ENCODE measurements around the gene MTSS2.
"Not testable (repeated sequence)": the region's sequence is repeated elsewhere in the genome, so short reads cannot be mapped to it uniquely, and the experiment has no call there.

The MTSS2 gene

DNA sequence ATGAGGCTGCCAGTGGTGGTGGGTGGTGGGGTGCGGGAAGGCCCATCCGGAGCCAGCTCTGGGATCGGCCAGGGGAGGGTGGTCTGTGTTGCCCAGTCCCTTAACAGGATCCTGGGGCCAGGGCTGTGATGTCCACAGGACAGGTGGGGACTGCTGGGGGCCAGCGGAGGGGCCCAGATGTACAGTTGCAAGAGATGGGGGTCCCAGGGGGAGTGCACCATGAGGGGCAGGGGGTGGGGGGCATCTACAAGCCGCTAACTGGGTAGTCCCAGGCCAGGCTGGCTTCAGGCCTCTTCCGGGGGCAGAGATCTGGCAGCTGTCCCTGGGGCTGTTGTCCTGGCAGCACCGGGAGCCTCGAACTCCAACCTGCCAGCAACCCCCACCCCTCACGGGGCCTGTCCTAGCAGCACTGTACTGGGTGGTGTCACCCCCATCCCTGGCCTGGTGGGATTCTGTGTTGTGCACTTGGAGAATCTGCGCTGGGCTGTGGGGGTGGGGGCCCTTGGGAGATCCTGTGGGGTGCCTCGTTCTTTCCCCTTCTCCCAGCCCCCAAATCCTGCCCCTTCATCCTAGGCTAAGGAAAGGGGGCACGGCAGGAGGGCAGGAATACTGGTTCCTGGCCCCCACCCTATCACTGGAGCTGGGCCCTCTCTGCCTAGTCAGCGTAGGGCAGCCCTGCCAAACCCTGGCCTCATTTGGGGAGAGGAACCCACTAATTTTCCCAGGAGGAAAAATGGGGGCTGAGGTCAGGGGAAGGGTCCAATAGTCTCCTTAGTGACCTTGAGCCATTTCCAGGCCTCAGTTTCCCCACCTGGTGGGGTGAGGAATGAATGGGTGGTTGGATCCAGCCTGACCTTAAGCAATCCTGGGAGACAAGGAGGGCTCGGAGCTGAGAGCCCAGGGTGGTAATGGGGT, 1.4 kb downstream of the MTSS2 start:
- no peak for DNase-seq

DNA sequence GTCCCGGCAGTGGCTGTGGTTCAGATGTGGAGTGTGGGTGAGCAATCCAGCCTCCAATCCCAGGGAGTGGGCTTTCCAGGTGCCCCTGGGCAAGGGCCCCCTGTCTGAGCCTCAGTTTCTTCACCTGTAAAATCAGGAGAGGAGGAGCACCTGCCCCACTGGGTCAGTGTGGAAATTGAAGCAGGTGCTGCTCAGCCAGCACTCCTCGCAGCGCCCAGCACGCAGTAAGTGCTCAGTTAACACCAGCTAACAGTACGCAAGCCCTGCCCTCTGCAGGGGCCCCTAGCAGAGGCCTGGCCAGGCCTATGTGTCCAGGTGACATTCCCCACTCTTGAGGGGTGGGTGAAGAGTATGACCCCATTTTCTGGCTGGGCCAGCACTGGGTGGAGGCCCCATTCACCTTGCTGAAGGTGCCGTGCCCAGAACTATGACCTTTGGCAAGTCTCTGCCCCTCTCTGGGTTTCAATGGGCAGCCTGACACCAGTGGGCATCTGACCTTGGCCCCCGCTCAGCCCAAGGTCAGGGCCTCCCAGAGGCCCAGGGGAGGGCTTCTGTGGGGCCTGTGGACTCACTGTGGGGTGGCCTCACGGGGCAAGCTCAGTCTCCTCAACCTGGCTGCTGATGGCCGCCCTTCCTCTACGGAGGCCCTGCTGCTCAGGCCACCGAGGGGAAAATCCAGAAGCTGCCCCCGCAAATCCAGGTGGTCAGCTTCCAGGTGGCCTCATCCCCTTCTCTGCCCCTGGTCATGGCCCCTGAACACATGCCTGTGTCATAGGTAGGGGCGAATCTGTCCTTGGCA, 2.5 kb downstream of the MTSS2 start:
- no peak for DNase-seq

DNA sequence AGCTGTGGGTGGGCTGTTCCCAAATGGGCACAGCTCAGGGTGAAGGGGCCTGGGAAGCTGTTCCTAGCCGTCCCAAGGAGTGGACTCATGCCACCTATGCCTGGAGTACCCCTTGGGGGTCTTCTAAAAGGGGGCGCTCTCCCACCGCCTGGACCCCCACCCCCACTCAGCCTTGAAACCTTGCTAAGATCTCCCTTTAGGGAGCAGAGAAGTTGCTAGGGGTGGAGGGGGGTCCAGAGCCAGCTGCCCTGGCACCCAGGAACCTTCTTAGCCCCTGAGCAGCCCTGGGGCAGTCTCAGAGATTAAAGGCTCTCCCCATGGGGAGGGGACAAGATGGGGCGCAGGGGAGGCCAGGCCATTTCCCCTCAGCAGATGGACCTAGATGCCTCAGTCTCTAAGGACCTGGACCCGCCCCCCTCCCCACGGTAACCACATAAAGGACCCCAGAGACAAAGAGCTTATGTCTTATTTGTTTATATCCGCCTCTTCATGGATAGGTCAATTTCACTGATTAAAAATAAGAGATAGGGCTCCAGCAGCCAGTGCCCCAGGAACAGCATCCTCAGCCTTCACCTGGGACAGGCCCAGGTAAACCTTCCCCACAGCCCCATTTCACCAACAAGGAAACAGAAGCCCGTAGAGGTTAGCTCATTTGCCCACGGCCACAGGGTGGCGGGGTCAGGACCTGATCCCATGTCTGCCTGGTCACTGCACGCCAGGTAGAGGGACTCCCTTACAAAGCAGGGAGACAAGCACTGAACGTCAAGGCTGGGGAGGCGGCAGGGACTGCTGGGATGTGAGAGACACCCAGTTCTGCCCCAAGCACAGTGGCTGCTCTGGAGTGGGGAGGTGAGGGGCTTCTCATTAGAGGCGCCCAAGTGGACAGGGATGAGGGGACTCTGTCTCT, 3.4 kb downstream of the MTSS2 start:
- no peak for DNase-seq

DNA sequence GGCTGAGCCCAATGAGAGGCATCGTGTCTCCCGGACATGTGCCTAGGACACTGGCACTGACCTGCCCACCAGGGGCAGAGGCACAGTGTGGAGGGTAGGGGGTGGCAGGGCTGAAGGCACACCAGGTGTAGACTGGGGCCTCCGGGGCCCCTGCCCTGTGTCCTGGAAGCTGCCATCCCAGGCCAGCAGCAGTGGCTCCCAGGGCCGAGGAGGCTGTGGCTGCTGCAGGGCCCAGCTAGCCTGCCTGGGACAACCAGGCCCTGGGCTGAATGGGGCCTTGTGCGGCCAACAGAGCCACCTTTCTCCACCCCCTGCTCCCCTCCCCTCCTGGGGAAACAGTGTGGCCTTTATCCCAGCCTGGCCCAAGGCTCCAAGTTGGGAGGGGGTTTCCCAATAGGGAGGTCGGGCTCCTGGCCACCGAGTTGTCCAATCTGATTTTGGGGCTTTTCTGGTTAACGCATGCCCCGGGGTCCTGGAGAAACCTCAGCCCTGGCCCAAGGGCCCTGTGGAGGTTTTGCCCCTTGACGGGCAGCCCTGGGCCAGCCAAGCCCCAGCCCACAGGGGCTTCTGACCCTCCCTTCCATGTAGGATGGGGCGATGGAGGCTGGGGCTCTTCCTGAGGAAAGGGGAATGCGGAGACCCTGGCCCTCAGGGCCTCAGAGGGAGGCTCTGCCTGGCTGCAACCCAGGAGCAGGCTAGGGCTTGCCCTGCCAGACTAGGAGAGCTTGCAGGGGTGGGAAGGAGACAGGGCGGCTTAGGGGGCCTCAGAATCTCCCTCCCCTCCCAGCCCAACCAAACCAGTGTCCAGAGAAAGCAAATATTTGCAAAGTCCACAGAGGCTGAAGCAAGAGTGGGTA, 4.2 kb downstream of the MTSS2 start:
- no peak for DNase-seq

DNA sequence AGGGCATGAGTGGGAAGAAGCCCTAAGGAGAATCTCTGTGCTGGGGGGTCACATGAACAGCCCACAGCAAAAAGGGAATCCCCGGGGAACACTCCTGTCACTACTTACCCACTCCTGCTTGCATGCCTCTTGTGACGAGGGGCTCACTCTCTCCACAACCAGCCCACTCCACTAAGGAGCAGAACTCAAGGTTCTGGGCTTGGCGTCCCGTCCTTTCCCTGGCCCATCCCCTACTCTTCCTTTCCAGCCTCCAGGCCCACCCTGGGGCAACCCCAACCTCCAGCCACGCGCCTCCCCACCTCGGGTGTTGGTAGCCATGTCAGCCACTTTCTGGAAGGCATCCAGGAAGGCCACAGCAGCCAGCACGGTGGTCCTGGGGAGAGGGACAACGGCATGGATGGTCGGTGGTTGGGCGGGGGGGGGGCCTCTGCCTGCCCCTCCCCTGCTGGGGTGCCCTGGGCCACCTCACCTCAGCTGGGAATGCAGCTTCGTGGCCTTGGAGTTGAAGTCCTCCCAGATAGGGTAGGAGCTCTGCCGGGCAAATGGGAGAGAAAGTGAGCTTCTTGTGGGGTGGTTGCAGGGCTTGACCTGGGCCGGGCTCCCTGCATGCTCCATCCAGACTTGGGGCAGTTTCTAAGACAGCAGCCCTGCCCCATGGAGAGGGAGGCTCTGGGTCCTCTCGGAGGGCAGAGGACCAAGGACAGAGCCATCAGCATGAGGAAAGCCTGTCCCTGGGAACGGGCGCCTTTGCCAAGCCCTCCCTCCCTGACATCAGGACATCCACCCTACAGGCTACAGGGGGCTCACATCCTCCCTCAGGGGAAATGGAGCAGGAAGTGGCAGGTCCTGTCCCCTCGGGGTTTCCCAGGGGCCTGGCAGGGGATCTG, 5.1 kb downstream of the MTSS2 start:
- DNase-seq = no peak

DNA sequence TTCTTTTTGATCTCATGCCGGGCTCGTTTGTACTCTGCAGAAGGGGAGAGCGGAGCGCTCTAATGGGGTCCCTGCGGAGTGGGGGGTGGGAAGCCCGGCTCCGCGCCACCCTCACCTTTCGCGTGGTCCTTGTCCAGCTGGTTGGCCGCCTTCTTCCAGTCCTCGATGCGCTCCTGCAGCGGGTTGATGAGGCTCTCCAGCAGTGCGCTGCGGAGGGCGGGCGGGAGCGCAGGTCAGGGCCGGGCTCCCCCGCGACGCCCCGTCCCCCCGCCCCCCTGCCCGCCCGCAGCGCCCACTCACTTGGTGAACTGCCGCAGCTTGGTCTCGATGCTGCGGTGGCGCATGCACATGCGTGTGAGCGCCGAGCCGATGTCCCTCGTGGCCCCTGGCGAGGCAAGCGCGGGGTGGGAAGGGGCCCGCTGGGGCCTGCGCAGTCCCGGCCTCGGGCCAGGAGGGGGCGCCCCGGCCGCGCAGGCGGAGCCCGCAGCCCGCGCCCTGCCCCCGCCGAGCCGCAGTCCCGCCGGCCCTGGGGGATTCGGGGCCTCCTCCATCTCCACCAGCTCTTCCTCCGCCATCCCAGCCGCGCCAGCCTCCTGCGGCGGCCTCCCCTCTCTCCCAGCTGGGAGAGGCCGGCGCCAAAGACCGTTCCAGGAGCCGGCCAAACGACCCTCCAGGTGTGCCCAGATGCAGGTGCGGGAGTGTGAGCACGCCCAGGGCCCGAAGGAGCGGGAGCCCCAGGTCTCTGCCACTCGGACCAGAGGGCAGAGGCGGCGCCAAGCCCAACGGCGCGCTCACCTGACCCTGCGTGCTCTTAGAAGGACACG, 6.0 kb downstream of the MTSS2 start:
- no peak for DNase-seq

DNA sequence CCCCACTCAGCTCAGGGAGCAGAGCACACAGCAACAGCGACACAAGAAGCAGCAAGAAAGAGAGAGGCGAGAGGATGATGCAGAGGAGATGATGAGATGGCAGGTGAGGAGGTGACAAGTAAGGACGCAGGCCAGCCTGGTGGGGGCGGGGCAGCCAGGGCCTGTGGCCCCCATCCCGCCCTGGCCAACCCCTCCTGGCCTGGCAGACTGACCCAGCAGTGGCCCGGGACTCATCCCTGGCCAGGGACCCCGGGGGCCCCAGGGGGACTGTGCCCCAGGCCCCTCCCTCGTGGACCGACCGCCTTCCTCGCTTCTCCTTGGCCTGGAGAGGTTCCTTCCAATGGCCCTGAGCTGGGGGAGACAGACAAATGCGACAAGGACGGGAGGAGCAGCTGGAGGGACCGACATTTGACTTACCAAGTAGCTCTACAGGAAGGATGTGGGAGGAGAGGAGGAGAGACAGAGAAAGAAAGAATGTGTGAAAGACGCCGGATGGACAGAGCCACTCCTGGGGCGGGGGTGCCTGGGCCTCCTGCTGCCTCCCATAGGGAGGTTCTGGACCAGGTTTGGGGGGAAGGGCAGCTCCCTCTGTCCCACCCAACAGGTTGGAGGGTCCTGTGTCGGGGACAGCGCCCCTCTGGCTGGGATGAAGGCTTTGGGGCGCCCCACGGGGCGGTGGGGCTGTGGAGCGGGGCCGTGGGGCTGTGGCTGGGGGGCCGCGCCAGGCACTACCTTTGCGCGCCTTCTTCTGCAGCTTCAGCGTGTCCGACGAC, 6.8 kb downstream of the MTSS2 start:
- DNase-seq = no peak

DNA sequence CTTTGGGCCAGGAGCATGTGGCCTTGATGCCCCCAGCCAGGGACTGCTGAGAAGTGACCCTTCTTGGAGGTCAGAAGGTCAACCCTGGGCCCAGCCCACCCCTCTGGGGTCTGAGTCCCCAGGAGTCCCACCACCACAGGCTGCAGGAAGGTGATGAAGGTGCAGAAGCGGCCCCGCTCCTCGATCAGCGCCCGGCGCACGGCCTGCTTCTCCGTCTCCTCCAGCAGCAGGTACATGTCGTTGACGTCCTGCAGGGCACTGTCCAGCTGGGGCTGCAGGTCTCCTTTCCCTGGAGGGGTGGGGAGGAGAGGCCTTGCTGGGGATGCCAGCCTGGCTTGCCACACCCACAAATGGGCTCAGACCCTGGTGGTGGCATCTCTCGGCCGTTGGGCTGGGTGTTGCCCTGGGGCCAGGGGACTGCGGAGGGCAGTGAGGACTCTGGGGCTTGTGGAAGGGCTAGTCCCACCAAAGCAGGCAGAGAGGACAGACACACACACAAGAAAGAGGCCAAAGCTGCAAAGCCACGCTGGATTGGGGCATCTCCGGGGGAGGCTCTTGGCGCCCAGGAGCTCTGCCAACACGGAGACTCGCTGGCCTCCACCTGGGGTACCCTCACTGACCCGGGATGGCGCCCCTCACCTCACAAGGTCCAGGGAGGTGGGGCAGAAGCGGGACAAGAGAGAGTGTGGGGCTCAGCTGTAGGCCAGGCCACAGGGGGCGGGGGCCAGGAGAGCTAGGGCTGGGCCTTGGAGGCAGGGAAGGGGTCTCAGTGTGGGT, 7.5 kb downstream of the MTSS2 start:
- DNase-seq = no peak

DNA sequence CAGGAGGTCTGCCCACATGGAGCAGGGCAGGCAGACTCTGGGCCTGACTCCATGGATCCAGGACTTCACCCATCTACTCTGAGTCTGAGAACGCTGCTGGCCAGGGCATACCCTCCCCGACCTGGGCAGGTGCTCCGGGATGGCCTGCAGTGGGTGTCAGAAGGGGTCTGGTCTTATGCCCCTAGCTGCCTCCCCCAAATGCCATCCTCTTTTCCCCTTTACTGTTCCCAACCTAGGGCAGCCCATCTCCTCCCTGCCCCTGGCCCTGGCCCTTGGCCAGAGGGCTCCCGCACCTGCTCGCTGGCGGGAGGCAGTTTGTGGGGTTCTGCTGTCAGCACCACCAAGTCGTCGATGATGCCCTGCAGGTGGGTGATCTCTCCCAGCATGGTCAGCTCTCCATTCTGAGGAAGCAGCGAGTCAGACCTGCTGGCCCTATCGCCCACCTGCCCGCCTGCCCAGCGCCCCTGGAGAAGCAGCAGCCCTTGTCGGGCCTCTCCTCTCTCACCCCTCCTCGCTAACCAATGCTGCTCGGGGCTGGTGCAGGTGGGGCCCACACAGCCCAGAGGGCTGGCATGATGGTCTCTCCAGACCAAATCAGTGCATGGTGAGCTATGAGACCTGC, 8.2 kb downstream of the MTSS2 start:
- DNase-seq = no peak

DNA sequence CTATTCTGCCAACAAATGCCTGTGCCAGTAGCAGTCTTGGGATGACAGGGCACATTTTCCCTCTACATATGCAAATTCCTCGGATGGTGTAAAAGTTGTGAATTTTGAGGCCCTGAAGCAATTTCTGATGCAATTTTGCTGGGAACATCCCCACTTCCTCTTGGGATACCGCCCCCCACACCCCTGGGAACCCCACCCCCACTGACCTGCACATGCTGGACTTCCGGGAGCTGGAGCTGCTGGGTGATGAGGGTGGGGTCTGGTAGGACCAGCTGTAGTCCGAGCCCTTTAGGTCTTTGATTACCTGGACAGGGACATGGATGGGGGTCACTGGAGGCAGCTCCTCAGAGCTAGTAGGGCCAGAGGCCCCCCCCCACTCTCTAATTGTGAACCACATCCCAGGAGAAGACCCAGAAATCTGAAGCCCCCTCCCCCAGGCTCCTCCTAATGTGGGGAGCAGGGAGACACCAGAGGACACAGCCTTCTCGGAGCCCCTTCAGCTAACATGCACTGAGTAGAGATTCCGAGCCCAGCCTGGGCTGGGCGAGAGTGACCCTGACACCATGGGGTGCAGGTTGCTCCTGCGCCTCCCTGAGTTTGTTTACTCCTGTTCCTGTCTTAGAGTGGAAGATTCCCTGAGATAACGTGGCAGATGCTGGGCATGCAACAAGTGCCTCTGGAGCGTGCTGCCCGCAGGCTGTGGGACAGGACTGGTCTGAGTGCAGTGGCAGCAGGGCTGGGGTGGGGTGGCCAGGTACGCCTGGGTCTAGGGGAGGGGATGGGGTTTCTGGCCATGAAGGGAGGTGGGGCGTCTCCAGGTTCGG, 9.0 kb downstream of the MTSS2 start:
- no peak for DNase-seq

DNA sequence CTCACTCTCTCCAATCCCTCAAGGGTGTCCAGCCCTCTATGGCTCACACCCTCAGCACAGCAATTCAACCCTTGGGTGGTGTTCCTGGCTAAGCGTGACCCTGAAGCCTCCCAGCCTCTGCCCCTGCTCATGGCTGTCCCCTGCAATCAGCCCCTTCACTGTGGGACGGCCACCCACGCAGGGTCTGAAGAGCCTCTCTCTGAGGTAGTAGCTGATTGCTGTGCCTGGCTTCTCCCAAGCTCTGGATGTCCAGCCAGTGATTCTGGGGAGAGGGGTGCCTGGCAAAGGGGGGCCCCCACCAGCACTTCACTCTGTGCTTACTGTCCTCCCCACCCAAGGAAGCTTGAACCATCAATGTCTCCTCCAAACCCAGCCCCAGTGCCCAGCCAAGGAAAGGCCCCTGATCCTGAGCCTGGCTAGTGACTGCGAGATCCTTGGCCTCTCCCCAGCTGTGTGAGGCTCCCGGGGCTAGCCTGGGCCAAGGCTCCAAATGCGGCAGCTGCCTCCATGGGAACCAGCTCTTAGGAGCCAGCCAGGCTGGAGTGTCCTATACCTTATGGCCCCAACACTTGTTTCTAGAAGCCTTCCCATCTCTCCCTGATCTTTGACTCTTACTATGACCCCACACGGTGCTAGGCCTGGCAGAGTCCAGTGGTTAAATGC, 9.9 kb downstream of the MTSS2 start:
- DNase-seq = no peak

DNA sequence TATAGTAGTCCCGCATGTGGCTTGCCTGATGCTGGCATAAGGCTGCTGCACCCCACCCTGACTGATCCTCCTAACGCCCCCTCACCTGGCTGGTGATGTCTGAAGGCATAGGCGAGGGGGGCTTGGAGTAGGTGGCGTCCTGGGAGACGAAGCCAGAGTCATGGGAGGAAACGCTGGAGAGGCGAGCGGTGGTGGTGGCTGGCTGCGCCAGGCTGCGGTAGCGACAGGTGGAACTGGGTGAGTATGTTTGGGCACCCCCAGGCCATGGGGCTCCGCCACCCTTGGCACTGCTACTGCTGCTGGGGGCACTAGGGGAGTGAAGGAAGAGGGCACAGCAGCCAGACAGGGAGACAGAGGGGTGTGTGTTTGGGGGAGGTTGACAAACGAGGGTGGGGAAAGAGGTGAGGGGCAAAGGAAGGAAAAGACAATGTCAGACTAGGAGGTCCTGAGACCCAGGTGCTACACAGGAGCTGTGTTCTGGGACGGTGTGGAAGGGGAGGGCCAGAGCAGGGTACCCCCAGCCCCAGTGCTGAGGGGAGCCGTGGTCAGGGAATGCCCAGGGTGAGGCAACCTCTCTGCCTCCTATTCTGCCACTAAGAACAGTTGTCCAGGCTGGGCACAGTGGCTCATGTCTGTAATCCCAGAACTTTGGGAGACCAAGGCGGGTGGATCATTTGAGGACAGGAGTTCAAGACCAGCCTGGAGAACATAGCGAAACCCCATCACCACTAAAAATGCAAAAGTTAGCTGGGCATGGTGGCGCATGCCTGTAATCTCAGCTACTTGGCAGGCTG, 11.4 kb downstream of the MTSS2 start:
- DNase-seq = no peak

DNA sequence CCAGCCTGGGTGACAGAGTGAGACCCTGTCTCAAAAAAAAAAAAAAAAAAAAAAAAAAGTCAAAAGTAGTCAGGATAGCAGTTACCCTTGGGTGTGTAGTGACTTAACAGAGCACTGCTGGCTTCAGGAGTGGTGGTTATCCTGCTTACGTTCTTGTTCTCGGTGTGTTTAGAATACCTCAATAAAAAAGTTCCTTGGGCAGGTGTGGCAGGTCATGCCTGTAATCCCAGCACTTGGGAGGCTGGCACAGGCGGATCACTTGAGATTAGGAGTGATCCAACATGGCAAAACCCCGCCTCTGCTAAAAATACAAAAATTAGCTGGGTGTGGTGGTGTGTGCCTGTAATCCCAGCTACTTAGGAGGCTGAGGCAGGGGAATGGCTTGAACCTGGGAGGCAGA, 14.9 kb downstream of the MTSS2 start:
- not testable (repeated sequence) for DNase-seq

DNA sequence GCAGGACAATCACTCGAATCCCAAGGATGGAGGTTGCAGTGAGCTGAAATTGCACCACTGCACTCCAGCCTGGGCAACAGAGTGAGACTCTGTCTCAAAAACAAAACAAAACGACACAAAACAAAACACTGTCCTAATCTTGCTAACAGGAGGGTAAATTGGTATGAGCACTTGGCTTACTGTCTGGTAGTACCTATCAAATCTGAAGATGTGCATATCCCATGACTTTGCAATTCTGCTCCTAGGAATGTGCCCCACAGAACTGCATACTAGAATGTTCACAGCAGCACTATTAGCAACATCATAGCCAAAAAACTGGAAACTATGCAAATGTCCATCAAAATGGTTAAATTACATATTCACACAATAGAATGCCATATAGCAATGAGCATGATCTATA, 15.7 kb downstream of the MTSS2 start:
- DNase-seq = no peak
